Ascending aorta (tissue), 2 donors: ENCODE results near the gene PPARD. TPM values are rescaled to one million over a fixed set of nuclear protein-coding genes. Genes with fewer than 3 reads are reported as not detected.
"Not testable (repeated sequence)": the region's sequence is repeated elsewhere in the genome, so short reads cannot be mapped to it uniquely, and the experiment has no call there.

Experiments used
- DNase-seq, 2 donors: peaks; one replicate each; pipeline ENCODE4 v3.0.0-alpha.2; 2019; ENCODE audit warnings: low spot score in 2 of 2
- H3K27ac ChIP-seq, 2 donors: fragments of 200-600 bp; sonication (generic); one replicate each; pipeline ENCODE4 v1.5.1; 2016 to 2017; ENCODE audit warnings: mild to moderate bottlenecking in 1 of 2
- H3K27me3 ChIP-seq: fragments of 200-600 bp; sonication (generic); one replicate; pipeline ENCODE4 v1.5.1; 2017
- H3K36me3 ChIP-seq, 2 donors: fragments of 200-600 bp; sonication (generic); one replicate each; pipeline ENCODE4 v1.5.1; 2016
- H3K4me1 ChIP-seq, 2 donors: fragments of 200-600 bp; sonication (generic); one replicate each; pipeline ENCODE4 v1.5.1; 2016 to 2017; ENCODE audit warnings: mild to moderate bottlenecking in 1 of 2
- H3K4me3 ChIP-seq, 2 donors: fragments of 200-600 bp; sonication (generic); one replicate each; pipeline ENCODE4 v1.5.1; 2016 to 2017; ENCODE audit warnings: mild to moderate bottlenecking in 1 of 2
- H3K9me3 ChIP-seq, 2 donors: fragments of 200-600 bp; sonication (generic); one replicate each; pipeline ENCODE4 v1.5.1; 2016
- intact Hi-C: fragments of 100-400 bp; cut with DNase I; formaldehyde crosslinking; loops from one replicate; pipeline ENCODE4 v1.15.1; 2023
- total RNA-seq: library from RNA; depleted of rRNA; stranded (reverse); fragments of >200 nt; gene quantifications from one replicate; pipeline ENCODE4 v1.1.0, GENCODE V29; 2016
- TF ChIP-seq, protein P1 (sequence below), 3 experiments: fragments of 200-600 bp in 2 of 3; fragments of 450-650 bp in 1 of 3; sonication (generic) in 2 of 3; IDR thresholded peaks; one replicate each; pipeline ENCODE4 v1.5.1; 2016 to 2019; ENCODE audit warnings: antibody characterized with exemption in 3 of 3, mild to moderate bottlenecking in 1 of 3, moderate library complexity in 1 of 3

The PPARD gene
- total RNA-seq, 1 donor from 2014 or later: 21.1 TPM

DNA sequence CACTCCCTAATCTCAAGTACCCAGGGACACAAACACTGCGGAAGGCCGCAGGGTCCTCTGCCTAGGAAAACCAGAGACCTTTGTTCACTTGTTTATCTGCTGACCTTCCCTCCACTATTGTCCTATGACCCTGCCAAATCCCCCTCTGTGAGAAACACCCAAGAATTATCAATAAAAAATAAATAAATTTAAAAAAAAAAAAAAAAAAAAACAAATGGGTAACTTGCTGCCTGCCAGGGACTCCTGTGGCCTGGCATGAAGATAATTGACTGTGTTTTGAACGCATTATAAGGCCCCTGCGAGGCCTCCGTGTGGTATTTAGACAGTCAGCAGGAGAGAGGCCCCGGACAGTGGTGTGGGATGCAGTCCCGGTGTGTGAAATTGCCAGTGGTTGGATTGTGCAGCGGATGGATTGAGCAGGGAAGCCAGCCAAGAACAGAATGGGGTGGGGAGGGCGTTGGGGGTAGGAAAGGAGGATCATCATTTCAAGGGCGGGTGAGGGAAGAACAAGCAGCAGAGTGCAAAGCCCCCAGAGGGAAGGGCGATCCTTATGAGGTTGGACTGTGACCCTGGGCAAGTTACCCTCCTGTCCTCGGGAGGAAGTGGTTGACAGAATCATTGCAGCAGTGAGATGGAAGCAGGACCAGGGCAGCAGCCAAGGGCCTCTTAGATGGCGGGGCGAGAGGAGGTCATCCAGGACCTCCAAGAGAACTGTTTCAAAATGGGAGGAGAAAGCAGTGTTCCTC is 43.3 kb downstream of the PPARD start:
- no peaks in the 10 kb centered on the region for H3K27me3 ChIP-seq
- no peaks in the 10 kb centered on the region for H3K36me3 ChIP-seq
- TF ChIP-seq, protein P1, sequence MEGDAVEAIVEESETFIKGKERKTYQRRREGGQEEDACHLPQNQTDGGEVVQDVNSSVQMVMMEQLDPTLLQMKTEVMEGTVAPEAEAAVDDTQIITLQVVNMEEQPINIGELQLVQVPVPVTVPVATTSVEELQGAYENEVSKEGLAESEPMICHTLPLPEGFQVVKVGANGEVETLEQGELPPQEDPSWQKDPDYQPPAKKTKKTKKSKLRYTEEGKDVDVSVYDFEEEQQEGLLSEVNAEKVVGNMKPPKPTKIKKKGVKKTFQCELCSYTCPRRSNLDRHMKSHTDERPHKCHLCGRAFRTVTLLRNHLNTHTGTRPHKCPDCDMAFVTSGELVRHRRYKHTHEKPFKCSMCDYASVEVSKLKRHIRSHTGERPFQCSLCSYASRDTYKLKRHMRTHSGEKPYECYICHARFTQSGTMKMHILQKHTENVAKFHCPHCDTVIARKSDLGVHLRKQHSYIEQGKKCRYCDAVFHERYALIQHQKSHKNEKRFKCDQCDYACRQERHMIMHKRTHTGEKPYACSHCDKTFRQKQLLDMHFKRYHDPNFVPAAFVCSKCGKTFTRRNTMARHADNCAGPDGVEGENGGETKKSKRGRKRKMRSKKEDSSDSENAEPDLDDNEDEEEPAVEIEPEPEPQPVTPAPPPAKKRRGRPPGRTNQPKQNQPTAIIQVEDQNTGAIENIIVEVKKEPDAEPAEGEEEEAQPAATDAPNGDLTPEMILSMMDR (IDR thresholded peaks at IDR 0.05): no peak
- no peak overlapping the region for H3K27ac ChIP-seq
- DNase-seq: no peak
- no peaks in the 10 kb centered on the region for H3K4me1 ChIP-seq
- intact Hi-C loops: no loop called here
- no peak overlapping the region for H3K4me3 ChIP-seq
- H3K9me3 ChIP-seq: no peaks in the 10 kb centered on the region

DNA sequence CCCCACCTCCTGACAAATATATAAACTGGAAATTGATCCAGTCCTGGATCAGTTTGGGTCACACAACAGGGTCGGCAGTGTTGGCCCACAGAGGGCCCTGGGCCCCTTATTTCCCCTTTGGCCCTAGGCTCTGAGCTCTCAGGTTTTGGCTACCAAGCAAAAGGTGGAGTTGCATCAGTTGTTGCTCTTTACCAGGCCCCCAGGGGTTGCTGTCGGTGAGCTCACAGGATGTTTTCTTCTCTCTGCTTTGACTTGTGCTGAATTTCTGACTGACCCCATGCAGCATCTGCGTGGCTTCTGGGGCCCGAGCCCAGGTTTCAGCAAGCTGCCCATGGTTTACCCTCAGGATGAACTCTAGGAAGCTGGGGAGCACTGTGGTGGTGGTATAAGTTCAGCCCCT is 44.6 kb downstream of the PPARD start:
- Histone ChIP-seq H3K36me3 (no peaks in the 10 kb centered on the region), H3K27me3 (no peaks in the 10 kb centered on the region), H3K4me3 (no peak overlapping the region), H3K4me1 (peaks cover 0 to under 1% of the 10 kb centered on the region in 2 donors), H3K27ac (no peak overlapping the region), H3K9me3 (no peaks in the 10 kb centered on the region)
- TF ChIP-seq, protein P1 (IDR thresholded peaks at IDR 0.05): no peak
- intact Hi-C loops: no loop called here
- no peak for DNase-seq

DNA sequence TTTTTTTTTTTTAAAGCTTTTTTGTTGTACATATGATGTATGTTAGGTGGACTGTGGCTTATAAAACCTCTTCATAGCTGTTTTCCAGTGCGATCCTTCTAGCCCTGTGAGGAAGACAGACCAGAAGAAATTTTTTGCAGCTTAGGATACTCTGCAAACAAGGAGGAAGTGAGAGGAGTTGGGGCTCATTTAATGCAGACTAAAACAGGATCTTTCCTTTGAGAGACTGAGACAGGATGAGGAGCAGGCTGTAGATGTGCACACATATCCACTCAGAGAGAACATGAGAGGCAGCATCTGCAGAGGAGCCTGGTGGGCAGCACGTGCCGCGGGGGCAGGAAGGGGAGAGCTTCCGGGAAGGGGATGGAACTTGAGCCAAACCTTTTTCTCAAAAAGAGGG is 45.7 kb downstream of the PPARD start:
- no peak overlapping the region for H3K4me3 ChIP-seq
- H3K27me3 ChIP-seq: no peaks in the 10 kb centered on the region
- no peak for DNase-seq
- TF ChIP-seq, protein P1 (IDR thresholded peaks at IDR 0.05): no peak
- H3K9me3 ChIP-seq: no peaks in the 10 kb centered on the region
- intact Hi-C loops: no loop called here
- no peaks in the 10 kb centered on the region for H3K36me3 ChIP-seq
- H3K27ac ChIP-seq: no peak overlapping the region
- peaks cover 0 to 5% of the 10 kb centered on the region in 2 donors for H3K4me1 ChIP-seq

DNA sequence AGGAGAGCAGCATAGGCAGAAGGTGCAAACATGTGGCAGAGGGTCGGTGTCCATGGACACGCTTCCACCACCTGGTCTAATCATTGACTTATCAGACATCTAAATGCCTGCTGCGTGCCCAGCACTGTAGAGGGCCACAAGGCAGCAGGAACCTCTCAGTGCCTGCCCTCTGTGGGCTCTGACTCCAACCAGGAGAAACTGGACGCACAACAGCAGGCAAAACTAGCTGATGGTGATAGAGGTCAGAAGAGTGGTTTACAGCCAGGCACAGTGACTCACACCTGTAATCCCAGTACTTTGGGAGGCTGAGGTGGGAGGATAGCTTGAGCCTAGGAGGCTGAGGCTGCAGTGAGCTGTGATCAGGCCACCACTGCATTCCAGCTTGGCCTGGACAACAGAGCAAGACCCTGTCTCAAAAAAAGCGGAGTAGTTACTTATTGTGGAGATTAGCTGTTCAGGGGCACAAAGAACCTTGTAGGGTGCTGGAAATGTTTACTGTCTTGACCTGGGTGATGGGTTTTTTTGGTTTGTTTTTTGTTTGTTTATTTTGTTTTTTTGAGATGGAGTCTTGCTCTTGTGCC is 46.5 kb downstream of the PPARD start:
- H3K4me3 ChIP-seq: no peak overlapping the region
- TF ChIP-seq, protein P1 (IDR thresholded peaks at IDR 0.05): no peak
- peaks cover 0 to 5% of the 10 kb centered on the region in 2 donors for H3K4me1 ChIP-seq
- H3K36me3 ChIP-seq: no peaks in the 10 kb centered on the region
- intact Hi-C loops: no loop called here
- H3K27me3 ChIP-seq: no peaks in the 10 kb centered on the region
- no peaks in the 10 kb centered on the region for H3K9me3 ChIP-seq
- DNase-seq: no peak
- H3K27ac ChIP-seq: no peak overlapping the region

DNA sequence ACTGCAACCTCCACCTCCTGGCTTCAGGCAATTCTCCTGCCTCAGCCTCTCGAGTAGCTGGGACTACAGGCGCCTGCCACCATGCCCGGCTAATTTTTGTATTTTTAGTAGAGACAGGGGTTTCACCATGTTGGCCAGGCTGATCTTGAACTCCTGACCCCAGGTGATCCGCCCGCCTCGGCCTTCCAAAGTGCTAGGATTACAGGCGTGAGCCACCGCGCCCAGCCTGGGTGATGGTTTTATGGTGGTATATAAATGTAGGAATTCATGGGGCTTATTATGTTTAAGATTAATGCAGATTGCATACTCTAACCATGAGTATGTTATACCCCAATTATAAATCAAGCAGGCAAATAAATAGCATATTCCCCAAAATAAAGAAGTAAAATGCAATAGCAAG is 47.0 kb downstream of the PPARD start:
- H3K27ac ChIP-seq, H3K27me3 ChIP-seq, intact Hi-C loops, H3K4me1 ChIP-seq, H3K36me3 ChIP-seq, H3K4me3 ChIP-seq, H3K9me3 ChIP-seq, DNase-seq: not testable (repeated sequence)

DNA sequence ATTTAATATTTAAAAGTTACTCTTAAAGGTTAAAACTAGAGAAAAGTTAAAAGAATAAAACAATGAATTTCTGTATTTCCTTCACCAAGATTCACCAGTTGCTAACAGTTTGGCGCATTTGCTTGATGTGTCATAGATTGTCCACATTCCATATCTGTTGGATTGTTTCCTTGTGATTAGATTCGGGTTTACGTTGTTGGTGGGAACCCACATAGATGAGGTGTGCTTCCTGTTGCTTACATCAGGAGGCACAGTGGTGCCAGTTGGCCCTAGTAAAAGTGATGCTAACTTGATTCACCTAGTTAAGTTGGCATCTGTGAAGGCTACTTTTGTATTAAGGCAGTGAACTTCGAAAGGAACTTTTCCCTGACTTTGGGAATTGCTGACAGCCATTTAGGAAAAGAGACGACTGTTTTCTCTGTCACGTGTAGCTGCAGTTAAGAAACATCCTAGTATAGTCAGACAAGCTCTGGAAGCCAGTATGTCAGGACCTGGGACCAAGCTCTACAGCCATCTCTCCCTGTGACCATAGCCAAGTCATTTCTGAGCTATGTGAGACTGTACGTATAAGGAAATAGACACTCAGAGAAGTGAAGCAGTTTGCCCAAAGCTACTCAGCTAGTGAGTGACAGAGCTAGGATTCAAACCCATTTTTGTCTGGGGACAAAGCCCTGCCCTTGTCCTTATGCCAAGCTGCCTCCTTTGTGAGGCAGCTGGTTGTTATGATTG is 49.0 kb downstream of the PPARD start:
- H3K4me1 ChIP-seq: peaks cover 0 to 5% of the 10 kb centered on the region in 2 donors
- intact Hi-C loops: no loop called here
- no peak overlapping the region for H3K4me3 ChIP-seq
- H3K36me3 ChIP-seq: no peaks in the 10 kb centered on the region
- H3K27me3 ChIP-seq: no peaks in the 10 kb centered on the region
- no peak overlapping the region for H3K27ac ChIP-seq
- TF ChIP-seq, protein P1 (IDR thresholded peaks at IDR 0.05): no peak
- H3K9me3 ChIP-seq: no peaks in the 10 kb centered on the region
- no peak for DNase-seq
